ENCODE measurements around the gene POLDIP3.
A peak's percentile ranks its signal among the peaks of the same experiment; 100 is the strongest.

The POLDIP3 gene

DNA sequence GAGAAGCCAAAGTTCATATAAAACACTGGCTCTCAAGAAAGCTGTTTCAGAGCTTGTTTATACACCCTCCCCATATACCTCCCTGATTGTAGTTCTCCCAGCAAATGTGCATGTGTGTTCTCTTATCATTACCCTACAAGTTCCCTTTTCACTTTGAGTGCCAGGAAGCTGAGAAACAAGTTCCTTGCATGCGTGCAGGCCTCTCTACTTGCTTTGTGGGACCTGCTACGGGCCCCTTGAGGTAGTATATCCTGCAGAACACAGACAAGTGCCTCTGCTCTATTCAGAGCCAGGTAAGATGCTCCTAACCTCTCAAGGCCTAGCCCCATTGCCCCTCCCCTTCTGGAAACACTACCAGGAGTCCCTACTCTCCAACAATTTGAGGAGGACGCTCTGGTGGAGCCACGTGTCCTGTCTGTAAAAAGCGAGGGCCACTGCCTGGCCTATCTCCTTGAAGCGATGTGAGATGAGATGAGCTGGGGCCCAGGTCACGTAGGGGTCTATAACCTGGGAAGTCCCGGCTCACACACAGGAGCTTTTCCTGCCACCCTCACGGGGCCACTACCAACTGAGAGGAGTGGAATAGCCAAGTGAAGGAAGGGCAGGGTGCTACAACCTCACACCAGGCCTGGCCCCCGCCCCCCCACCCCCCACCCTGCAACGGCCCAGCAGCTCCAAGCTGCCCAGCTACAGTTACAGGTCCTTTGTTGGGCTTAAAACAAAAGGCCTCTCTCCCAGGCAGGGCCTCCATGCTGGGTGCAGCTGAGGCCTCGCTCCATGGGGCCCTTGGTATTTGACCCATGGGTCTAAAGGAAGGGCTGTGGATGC, 28.3 kb upstream of the POLDIP3 start:
- DNase-seq: peak; percentile 36

DNA sequence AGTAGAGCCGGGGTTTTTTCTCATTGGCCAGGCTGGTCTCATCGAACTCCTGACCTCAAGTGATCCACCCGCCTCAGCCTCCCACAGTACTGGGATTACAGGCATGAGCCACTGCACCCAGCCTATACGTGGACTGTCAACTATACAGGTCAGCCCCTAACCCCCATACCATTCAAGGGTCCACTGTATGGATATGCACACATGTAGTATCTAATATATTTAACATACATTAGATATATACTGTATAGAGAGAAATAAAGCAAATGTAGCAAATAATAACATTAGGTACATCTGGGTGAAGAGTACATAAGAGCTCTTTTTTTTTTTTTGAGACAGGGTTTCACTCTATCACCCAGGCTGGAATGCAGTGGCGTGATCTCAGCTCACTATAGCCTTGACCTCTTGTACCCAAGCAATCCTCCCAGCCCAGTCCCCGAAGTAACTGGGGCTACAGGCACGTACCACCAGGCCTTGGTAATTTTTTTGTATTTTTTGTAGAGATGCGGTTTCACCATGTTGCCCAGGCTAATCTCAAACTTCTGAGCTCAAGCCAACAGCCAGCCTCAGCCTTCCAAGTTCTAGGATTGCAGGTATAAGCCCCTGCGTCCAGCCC, 27.2 kb upstream of the POLDIP3 start:
- DNase-seq: no peak

DNA sequence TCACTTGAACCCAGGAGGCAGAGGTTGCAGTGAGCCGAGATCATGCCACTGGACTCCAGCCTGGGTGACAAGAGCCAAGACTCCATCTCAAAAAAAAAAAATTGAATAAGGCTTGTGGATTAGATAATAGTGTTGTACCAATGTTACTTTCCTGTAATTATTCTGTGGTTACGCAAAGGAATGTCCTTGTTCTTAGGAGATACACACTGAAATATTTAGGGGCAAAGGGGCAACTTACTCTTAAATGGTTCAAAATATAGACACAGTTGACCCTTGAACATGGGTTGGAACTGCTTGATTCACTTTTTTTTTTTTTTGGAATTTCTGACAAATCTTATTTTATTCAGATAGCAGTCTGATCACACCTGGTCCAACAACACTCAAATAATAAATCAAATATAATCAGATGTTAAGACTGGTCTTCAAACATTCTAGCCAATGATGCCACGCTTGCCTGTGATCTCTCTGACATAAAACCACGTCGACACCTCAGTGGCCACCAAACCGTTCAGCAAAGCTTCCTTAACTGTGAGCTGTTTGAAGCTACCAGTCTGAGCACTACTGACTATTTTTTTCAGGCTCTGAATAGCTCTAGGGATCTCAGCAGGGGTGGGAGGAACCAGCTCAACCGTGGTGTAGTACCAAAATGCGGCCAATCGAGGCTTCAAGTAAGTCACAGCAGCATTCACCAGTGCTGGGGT, 25.0 kb upstream of the POLDIP3 start:
- no peak for DNase-seq

DNA sequence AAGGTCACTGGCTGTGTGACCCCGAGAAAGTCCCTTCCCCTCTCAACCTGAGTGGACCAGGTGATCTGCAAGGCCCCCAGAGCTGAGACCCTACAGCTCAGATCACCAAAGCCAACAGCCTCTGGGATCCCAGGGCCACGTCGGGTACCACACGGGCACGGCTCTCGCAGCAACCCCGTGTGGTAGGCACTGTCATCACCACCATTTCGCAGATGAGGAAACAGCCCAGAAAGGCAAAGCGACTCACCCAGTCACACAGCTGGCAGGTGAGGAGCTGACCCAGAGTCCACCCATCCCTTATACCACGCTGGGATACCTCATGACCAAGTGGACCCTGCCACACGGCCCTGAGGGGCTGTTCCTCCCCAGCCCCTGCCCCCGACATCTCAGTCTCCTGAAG, 22.9 kb upstream of the POLDIP3 start:
- DNase-seq: no peak

DNA sequence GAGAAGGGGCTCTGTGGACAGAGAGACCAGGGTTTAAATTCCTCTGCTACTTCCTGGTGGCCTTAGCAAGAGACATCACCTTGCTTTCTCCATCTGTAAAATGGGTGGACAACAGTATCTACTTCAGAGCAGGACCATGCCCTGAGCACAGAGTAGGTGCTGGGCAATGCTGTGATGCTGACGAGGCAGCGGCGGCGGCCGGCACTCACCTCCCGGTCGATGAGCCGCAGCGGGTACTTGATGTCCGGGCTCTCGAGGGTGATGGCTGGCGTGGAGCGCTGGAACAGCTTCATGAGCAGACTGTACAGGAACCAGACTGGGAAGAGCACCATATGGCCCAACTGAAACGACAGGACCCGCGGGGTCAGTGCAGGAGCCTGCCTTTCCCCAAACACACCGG, 21.8 kb upstream of the POLDIP3 start:
- no peak for DNase-seq

DNA sequence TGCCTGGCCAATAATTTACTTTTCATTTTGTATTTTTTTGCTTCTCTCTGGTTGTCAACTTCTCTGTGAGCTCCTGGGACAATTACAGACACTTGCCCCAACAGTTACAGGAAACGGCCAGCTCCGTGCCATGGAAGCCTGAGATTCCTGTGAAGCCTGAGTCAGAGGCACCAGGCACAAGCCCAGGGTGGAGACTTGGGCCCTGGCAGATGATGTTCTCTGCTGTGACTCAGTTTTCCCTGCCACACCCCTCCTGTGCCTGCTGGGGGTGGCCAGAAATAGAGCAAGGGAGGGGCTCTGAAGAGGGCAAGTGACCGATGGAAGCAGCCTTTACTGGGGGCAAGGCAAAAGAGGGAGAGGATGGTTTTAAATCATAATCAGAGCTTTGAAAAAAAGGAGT, 20.8 kb upstream of the POLDIP3 start:
- no peak for DNase-seq

DNA sequence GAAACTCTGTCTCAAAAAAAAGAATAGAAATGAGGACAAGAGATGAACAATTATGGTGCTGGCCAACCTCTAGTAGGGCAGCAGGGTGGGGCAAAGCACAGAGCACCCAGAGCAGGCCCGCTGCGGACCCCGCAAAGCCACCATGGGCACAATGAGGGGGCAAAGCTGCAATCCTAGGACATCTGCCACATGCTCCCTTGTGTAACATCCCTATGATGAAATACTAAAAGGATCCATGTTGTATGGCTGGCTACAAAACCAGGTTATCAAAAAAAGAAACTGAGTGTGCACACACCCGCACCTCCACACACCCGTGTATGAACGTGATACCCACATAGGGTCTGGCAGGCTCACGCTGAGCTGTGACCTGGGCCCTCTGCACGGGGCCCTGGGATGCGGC, 18.3 kb upstream of the POLDIP3 start:
- no peak for DNase-seq

DNA sequence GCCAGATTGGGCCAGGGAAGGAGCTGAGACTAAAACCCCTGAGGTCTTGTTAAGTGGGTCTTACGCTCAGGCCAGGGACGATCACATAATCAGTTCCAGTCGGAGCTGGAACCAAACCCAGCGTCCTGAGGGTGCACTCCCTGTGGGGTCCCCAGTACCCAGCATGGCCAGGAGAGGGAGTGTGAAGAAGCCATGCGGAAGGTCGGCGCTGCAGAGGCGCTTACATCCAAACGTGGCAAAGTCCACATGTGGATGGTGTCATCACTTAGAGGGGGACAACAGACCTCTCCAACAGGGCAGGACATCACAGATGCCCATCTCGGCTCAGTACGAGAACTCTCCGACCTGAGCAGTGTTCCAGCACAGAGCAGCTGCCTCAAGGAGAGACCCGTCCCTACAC, 17.4 kb upstream of the POLDIP3 start:
- DNase-seq: no peak

DNA sequence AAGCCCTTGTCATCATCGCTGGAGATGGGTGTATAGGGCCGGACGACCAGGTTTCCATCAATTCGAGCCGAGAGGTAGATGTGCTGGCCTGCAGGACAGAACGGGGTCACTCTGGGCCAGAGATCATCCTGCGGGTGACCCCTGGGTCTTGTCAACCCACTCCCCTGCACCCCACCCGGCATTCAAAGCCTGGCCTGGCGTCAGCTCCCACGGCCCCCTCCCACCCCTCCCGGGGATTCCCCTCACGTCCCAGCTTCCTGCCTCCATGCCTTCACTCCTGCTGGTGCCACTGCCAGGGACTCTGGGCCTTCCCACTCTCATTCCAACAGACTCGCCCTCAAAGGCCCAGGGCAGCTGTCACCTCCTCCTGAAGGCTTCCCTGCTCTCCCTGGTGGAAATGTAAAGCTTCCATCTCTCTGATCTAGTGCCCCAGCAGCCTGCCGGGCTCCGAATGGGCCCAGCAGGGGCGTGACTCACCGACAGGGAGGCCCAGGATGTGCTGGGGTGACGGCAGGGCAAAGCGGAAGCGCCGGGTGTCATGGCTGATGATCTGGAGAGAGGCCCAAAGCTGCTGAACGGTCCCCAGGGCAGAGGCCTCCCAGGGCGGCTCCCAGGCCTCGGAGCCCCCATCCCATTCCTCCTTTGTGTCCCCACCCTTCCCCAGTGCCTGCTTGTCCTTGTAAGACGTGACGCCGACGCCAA, 16.4 kb upstream of the POLDIP3 start:
- no peak for DNase-seq

DNA sequence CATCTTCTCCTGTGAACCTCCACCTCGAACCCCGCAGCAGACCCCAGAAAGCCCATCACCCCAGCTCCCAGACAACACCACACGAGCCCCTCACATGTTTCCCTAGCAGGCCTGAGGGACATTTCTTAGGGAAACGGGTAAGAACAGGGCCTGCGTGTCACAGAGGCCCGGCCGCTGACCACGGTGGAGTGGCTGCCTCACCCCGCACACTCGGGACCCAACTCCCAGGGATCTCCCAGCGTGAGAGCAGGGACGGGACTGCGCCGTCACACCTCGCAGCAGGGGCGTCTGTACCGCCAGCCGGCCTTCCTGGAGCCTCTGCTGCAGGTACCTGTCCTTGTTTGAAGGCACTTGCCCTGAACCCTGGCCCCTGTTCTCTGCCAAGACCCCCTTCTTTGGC, 15.5 kb upstream of the POLDIP3 start:
- DNase-seq: no peak

DNA sequence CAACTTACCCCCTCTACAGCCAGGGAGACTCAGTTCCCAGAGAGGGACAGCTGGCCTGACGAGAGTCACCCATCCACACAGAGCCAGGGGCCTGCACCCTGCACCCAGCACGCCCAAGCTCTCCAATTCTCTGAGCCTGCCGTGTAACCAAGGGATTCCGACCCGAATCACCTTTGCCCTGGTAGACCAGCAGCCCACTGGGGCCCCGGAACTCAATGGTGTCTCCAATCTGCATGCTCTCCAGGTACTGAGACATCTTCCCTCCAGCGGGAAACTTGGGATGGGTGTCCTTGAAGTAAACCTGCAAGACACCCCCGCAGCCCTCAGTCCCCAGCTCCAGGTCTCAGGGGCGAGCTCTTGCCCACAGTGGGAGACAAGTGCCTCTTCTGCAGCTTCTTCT, 13.3 kb upstream of the POLDIP3 start:
- no peak for DNase-seq

DNA sequence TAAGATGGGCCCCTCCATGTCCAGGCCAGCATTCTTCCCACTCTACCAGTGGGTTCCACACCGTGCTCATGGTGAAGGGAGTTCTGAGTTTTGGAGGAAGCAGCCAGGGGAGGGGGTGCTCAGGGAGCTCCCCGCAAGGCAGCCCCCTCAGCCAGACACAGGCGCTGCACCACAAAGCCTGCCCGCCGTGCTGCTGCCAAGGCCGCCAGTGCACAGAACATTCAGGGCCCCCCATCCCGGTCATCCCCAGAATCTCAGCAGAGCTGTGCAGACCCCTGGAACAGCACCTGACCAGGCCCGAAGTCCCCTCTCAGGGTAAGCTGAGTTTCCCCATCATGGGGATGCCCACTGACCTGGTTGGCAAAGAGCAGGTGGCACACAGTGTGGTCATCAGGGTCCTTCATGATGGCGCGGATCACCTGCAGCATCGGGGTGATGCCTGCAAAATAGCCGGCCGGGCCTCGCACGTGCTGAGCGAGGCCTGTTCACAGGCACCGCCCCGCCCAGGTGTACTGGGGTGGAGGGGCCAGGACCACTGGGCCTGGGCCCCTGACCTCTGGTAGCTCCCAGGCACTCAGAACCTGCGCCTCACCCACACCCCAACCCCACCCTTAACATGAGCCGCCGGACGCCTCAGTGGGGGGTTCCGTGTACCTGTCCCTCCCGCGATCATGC, 12.4 kb upstream of the POLDIP3 start:
- no peak for DNase-seq

DNA sequence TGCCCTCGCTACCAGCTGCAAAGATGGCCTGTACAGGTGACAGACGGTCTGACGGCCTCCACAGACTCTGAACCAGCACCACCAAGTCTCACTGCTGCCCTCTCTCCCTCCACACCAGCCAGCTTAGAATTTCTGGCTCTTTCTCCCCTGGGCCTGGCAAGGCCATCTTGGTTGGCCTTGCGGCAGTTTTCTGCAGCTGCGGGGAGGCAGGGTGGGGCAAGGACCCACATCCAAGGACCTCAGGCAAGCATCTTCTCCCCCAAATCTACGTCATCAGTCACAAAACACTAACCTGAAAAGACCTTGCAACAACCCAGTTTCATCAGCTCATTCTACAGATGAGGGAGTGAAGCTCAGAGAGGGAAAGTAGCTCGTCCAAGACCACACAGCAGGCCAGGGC, 11.7 kb upstream of the POLDIP3 start:
- no peak for DNase-seq

DNA sequence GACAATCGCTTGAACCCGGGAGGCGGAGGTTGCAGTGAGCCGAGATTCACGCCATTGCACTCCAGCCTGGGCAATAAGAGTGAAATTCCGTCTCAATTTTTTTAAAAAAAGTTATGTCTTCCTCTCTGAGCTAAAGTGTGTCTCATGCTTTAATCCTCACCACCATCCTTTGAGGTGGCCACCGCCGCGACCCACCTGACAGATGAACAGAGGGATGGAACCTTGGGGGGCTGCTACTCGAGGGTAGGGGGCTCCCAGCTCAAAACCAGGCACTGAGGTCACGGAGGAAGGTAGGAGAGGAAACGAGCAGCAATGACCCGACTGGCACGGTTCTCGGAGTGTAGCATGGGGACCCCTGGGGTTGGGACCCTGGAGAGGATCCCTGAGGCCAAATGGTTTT, 10.7 kb upstream of the POLDIP3 start:
- no peak for DNase-seq

DNA sequence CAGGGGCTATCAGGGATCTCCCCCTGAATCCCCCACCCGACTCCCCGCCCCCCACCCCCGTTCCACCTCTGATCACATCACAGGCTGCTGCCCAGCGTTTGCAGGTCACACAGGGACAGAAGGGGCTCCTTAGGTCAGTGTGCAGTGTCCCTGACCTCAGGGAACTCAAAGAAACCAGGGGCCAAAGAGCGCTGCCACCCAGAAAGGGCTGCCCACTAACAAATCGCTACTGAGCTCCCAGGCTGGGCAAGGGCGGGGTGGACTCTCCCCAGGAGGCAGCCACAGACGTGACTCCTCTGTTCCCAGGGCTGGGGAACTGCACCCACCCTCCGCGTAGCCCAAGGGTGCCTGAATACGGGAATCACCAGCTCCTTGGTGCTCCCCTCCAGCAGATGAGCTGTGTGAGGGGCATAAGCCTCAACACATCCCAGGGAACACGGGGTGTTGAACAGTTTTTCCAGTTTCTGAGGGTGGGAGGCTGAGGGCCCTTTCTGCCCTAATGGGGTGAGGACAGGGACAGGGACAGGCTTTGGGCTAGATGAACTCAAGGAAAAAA, 9.9 kb upstream of the POLDIP3 start:
- DNase-seq: no peak

DNA sequence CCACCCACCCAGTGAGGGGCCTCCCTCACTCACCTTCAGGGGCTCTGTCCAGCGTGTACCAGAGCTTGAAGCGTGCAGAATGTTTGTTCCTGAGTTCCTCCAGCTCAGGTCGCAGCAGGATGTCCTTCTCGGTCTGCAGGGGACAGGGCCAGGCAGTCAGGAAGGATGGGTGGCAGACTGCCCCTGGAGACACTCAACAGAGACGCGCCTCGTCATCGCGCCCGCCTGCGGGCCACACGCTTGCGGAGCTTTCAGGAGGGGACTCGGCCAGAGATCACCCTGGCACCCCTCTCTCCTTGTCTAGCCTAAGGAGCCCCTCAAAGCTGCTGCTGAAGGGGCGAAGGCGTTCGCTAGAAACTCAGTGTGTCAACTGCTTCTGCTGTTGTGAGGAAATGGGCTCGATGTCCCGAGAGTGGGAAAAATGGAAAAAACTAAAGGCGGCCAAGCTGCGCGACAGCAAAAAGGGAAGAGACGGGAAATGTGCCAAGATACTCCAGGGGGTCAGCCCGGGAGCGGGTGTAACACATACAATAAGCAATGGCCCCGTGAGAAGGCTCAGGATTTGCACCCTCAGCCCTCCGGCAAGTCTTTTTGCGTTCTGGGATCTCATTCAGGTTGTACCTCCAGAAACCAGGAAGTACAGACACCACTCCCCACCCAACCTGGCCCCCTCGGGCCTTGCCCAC, 9.2 kb upstream of the POLDIP3 start:
- no peak for DNase-seq

DNA sequence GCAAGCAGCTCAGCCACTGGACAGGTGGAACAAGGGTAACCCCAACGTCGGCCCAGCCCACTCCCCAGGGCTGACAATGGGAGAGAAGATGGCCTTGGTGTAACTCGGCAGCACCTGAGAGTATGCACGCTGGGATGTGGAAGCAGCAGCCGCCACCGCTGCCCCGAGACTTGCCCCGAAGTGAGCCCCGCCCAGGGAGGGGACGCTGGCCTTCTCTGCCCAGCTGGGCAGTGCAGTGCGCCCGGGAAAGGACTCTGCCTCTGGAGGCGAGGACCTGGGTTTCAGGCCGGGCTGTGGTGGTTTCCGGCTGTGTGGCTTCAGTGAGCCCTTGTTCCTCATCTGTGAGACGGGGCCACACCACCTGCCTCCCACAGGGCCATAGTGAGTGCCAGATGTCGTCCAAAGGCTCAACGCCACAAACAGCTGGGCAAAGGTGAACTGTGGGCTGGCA, 8.6 kb upstream of the POLDIP3 start:
- DNase-seq: no peak

DNA sequence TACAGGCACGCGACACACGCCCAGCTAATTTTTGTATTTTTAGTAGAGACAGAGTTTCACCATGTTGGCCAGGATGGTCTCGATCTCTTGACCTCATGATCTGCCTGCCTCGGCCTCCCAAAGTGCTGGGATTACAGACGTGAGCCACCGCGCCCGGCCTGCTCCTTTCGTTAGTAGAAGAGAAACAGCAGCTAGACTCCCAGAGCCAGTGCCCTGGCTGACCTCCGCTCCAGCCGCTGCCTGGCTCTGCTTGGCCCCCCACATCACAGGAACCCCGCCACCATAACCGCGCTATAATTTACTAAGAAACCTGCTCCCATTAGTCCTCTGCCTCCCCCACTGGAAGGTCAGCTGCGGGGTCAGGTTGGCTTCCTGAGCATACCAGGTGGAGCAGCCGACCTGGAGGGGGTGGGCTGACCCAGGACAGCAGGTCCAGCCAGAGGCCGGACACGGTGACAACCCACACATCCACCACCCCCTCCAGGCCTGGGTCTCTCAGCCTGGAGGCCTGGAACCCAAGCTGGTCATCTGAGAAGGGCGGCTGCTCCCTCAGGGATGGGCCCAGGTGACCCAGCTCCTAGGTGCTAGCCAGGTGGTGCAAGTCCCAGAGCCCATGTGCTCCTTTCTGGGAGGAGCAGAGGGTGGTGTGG, 7.5 kb upstream of the POLDIP3 start:
- DNase-seq: no peak

DNA sequence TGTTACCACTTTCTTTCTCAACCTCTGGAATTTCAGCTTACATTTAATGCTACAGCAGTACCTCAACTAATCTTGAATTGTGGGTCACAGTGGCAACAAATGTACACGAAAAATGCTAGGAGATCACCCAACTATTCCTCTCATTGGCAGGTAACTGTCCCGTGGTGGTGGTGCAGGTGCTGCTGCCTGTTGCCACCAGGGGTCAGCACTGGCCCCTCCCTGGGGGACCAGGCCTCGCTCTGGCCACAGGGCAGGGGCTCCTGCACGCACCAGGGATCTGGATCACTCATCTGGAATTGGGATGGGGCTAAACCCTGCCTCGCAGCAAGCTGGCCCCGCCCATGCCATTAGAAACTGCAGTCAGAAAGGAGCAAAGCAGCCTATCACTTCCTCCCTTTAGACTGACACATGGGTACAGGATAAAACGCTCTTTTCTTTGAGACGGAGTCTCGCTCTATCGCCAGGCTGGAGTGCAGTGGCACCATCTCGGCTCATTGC, 6.9 kb upstream of the POLDIP3 start:
- peak; percentile 55 for DNase-seq

DNA sequence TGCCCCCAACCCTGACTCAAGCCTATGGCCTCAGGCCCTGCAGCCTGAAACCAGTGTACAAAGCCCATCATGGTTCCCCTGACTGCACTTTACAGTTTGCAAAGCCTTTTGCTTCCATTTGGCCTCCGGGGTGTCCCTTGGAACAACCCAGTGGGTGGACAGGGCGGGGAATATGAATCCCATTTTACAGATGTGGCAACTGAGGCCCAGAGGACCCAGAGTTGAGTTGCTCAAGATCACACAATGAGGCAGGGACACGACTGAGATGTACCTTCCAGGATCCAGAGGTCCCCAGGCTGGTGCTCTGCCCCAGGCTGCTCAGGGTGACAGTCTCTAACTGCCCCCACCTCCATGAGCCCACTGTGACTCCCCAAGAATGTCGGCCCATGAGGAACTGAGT, 5.4 kb upstream of the POLDIP3 start:
- no peak for DNase-seq
